ENCODE results near the gene TTC7B. TPM values are rescaled to one million over a fixed set of nuclear protein-coding genes. Genes with fewer than 3 reads are reported as not detected.

Gene TTC7B
- total and polyA plus RNA-seq, 2 donors (not counting 1 experiment from before 2014, with no cell fraction given), result 0.36 to 3.2 TPM

- Histone ChIP-seq H2AFZ (ENCODE audit: insufficient read depth, low read depth, low read length, poor library complexity, severe bottlenecking) (no peak overlapping the region), H4K20me1 (ENCODE audit: control insufficient read depth, insufficient read depth, low read length, poor library complexity, severe bottlenecking) (no peaks in the 10 kb centered on the region), H3K36me3 (replicated peaks in 1 of 2; ENCODE audit: control extremely low read depth in 1 of 2, control insufficient read depth in 1 of 2, extremely low read depth in 1 of 2, insufficient read depth in 2 of 2, low read length in 1 of 2) (no peaks in the 10 kb centered on the region), H3K79me2 (ENCODE audit: control insufficient read depth, insufficient read depth, low read length) (no peaks in the 10 kb centered on the region), H3K9me3 (ENCODE audit: control extremely low read depth in 1 of 3, control insufficient read depth in 2 of 3, insufficient read depth in 1 of 3, low read length in 2 of 3) (peaks cover 0 to 19% (median 0%) of the 10 kb centered on the region in 3 donors), H3K9ac (ENCODE audit: low read length) (no peak overlapping the region), H3K27ac (ENCODE audit: low read length in 2 of 2) (no peak overlapping the region), H3K4me2 (replicated peaks; ENCODE audit: low read depth, low read length, poor library complexity, severe bottlenecking) (no peak overlapping the region), H3K4me3 (ENCODE audit: control extremely low read depth in 1 of 5, extremely low read depth in 1 of 5, insufficient read depth in 1 of 5, low read depth in 2 of 5, low read length in 4 of 5) (no peak overlapping the region), H3K27me3 (replicated peaks in 1 of 4; ENCODE audit: control extremely low read depth in 1 of 4, control insufficient read depth in 3 of 4, insufficient read depth in 4 of 4, low read length in 3 of 4) (peaks cover 0 to 16% (median 2%) of the 10 kb centered on the region in 4 experiments), H3K4me1 (ENCODE audit: control insufficient read depth in 2 of 2, insufficient read depth in 2 of 2, low read length in 2 of 2) (no peaks in the 10 kb centered on the region)
- Mint-ChIP-seq H3K27me3 (peaks cover 25% of the 10 kb centered on the region), H3K27ac (no peak overlapping the region), H3K9me3 (ENCODE audit: insufficient read depth) (peaks cover 3% of the 10 kb centered on the region), H3K4me1 (no peaks in the 10 kb centered on the region), H3K4me3 (no peak overlapping the region)
- DNase-seq (peak; percentile 44), ATAC-seq (ENCODE audit: low read depth) (no peak)
- TF ChIP-seq EZH2 (IDR thresholded peaks at IDR 0.05; ENCODE audit: borderline replicate concordance, insufficient read depth, low read depth, low read length, poor library complexity, severe bottlenecking) (no peak), CTCF (IDR thresholded peaks at IDR 0.05) (no peak)
- 46% methylated on average over 9 of the region's 12 CpGs for WGBS (ENCODE audit: insufficient coverage)
- ChIA-PET CTCF (no interaction called here), POLR2A (no interaction called here)
- intact Hi-C loops (cut with micrococcal nuclease), result no loop called here
These were observed 320.6 kb downstream of the TTC7B start for GRCh38 chr14:90495357-90496276.

GRCh38 chr14:90491911-90492531 is 324.2 kb downstream of the TTC7B start:
- Histone ChIP-seq H3K4me1 (ENCODE audit: control insufficient read depth in 2 of 2, insufficient read depth in 2 of 2, low read length in 2 of 2) (no peaks in the 10 kb centered on the region), H4K20me1 (ENCODE audit: control insufficient read depth, insufficient read depth, low read length, poor library complexity, severe bottlenecking) (no peaks in the 10 kb centered on the region), H3K9me3 (ENCODE audit: control extremely low read depth in 1 of 3, control insufficient read depth in 2 of 3, insufficient read depth in 1 of 3, low read length in 2 of 3) (peaks cover 0 to 27% (median 0%) of the 10 kb centered on the region in 3 donors), H3K27ac (ENCODE audit: low read length in 2 of 2) (no peak overlapping the region), H3K9ac (ENCODE audit: low read length) (no peak overlapping the region), H3K4me3 (ENCODE audit: control extremely low read depth in 1 of 5, extremely low read depth in 1 of 5, insufficient read depth in 1 of 5, low read depth in 2 of 5, low read length in 4 of 5) (no peak overlapping the region), H3K27me3 (replicated peaks in 1 of 4; ENCODE audit: control extremely low read depth in 1 of 4, control insufficient read depth in 3 of 4, insufficient read depth in 4 of 4, low read length in 3 of 4) (no peaks in the 10 kb centered on the region), H3K79me2 (ENCODE audit: control insufficient read depth, insufficient read depth, low read length) (no peaks in the 10 kb centered on the region), H3K36me3 (replicated peaks in 1 of 2; ENCODE audit: control extremely low read depth in 1 of 2, control insufficient read depth in 1 of 2, extremely low read depth in 1 of 2, insufficient read depth in 2 of 2, low read length in 1 of 2) (no peaks in the 10 kb centered on the region), H3K4me2 (replicated peaks; ENCODE audit: low read depth, low read length, poor library complexity, severe bottlenecking) (no peak overlapping the region), H2AFZ (ENCODE audit: insufficient read depth, low read depth, low read length, poor library complexity, severe bottlenecking) (no peak overlapping the region)
- intact Hi-C loops (cut with micrococcal nuclease), result no loop called here
- DNase-seq (no peak), ATAC-seq (ENCODE audit: low read depth) (no peak)
- 87% methylated on average over 10 of the region's 11 CpGs for WGBS (ENCODE audit: insufficient coverage)
- Mint-ChIP-seq H3K4me3 (no peak overlapping the region), H3K9me3 (ENCODE audit: insufficient read depth) (peaks cover 3% of the 10 kb centered on the region), H3K27me3 (peaks cover 4% of the 10 kb centered on the region), H3K4me1 (no peaks in the 10 kb centered on the region), H3K27ac (no peak overlapping the region)
- no peak for TF ChIP-seq CTCF (IDR thresholded peaks at IDR 0.05)
- no peak for TF ChIP-seq EZH2 (IDR thresholded peaks at IDR 0.05; ENCODE audit: borderline replicate concordance, insufficient read depth, low read depth, low read length, poor library complexity, severe bottlenecking)
- ChIA-PET CTCF (no interaction called here), POLR2A (no interaction called here)
